Stimulated activated CD4-positive, alpha-beta T cell treated with anti-CD3 and anti-CD28 coated beads, Interleukin-1b, Interleukin-23, amount 100 ng/mL, for 48 hours (primary cell): Measurements from ENCODE around the gene NR2F6.
"Not testable (repeated sequence)": the region's sequence is repeated elsewhere in the genome, so short reads cannot be mapped to it uniquely, and the experiment has no call there.

Source experiments
- DNase-seq: peaks from one replicate; pipeline ENCODE4 v3.0.0-alpha.2; 2020

The NR2F6 gene

GRCh38 chr19:17209126-17210036 lies 36.3 kb downstream of the NR2F6 start:
- DNase-seq: peak; percentile 65

GRCh38 chr19:17206736-17207581 lies 38.8 kb downstream of the NR2F6 start:
- DNase-seq: no peak

DNA sequence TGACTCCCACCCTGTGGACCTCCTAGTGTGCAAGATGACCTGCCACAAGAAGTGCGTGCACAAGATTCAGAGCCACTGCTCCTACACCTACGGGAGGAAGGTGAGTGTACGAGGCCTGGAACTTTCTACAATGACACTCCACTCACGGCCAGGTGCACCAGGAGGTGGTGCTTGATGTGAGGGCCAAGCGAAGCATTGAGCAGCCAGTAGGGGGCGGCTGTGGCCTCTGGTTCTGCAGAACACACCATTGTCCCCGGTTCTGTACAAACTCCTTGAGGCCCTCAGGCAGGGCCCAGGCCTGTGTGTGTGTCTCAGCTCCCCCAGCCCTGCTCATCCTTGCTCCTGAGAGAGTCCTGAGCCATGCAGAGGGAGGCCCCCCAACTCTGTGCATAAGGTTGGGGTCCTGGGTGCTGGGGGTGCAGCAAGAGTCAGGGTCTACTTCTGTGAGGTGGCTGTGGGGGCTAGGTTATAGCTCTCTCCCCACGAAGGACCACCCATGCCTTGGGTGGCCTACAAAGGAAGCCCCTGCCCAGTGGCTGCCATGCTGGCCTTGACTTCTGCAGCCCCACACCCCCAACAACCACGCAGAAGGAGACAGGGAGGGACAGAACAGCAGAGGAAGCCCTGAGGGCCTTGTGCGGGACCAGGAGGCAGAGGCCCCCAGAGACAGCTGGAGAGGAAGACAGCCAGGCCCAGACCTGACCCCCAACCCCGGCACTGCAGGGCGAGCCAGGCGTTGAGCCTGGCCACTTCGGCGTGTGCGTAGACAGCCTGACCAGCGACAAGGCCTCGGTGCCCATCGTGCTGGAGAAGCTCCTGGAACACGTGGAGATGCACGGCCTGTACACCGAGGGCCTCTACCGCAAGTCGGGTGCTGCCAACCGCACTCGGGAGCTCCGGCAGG lies 40.2 kb downstream of the NR2F6 start:
- DNase-seq: peak; percentile 59

DNA sequence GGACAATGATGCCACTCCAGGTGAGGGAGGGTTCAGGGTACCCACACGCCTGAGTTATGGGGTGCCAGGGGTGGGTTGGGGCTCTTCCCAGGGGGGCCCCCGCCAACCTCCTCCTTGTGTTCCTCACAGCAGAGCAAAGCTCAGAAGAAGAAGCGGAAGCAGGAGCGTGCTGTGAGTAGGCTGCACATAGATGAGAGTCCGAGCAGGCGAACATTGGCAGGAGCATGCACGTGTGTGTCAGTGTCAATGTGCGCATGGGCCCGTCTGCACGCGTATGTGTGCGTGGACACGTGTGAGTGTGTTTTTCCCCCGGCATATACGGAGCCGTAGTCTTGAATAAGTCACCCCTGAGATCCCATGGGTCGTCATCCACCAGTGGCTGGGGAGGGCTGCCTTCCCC lies 43.0 kb downstream of the NR2F6 start:
- no peak for DNase-seq

DNA sequence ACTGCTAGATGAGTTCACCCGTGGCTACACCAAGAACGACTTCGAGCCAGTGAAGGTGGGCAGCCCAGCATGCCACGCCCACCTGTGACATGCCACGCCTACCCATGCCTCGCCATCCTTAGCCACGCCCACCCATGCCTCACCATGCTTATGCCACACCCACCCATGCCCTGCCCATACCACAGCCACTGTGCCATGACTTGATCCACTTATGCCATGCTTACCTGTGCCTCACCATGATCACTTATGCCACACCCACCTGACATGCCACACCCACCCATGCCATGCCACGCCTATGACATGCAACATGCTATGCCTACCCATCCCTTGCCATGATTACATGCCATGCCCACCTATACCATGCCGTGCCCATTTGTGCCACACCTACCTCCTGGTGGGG lies 43.5 kb downstream of the NR2F6 start:
- peak; percentile 44 for DNase-seq

GRCh38 chr19:17200408-17201079 lies 45.2 kb downstream of the NR2F6 start:
- DNase-seq: no peak

- DNase-seq: no peak
Observed at GRCh38 chr19:17197666-17198065, 48.1 kb downstream of the NR2F6 start.

DNA sequence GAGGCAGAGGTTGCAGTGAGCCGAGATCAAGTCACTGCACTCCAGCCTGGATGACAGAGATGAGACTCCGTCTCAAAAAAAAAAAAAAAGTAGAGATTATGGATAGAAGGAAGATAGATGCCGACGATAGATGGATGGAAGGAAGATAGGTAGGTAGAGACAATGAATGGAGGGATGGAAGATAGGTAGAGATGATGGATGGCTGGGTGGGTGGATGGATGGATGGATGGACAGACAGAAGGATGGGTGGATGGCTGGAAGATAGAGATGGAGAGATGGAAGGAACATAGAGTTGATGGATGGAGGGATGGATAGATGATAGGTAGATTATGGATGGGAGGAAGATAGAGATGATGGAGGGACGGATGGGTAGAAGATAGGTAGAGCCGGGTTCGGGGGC lies 49.1 kb downstream of the NR2F6 start:
- no peak for DNase-seq

DNA sequence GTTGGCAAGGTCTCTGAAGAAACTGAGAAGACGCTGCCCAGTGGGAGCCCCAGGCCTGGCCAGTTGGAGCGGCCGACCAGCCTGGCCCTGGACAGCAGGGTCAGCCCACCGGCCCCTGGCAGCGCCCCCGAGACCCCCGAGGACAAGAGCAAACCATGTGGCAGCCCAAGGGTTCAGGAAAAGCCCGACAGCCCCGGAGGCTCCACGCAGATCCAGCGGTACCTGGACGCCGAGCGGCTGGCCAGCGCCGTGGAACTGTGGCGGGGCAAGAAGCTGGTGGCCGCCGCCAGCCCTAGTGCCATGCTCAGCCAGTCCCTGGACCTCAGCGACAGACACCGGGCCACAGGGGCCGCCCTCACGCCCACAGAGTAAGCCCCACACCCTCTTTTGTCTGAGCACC lies 50.6 kb downstream of the NR2F6 start:
- DNase-seq: no peak

DNA sequence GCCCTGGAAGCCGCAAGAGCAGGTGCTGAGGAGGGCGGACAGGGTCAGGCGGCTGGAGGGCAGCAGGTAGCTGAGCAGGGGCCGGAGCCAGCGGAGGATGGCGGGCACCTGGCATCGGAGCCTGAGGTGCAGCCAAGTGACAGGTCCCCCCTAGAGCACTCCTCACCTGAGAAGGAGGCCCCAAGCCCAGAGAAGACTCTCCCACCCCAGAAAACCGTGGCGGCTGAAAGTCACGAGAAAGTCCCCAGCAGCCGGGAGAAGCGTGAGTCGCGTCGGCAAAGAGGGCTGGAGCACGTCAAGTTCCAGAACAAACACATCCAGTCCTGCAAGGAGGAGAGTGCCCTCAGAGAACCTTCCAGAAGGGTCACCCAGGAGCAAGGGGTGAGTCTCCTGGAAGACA lies 51.1 kb downstream of the NR2F6 start:
- DNase-seq: no peak

GRCh38 chr19:17192751-17193150 lies 53.0 kb downstream of the NR2F6 start:
- DNase-seq: no peak

DNA sequence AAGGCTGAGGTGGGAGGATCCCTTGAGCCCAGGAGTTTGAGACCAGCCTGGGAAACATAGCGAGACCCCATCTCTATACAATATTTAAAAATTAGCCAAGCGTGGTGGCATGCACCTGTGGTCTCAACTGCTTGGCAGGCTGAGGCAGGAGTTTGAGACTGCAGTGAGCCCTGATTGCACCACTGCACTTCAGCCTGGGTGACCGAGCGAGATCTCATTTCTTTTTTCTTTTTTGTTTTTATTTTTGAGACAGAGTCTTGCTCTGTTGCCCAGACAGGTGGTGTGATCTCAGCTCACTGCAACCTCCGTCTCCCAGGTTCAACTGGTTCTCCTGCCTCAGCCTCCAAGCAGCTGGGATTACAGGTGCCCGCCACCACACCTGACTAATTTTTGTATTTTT lies 54.0 kb downstream of the NR2F6 start:
- DNase-seq: not testable (repeated sequence)

GRCh38 chr19:17185590-17185989 lies 60.1 kb downstream of the NR2F6 start:
- DNase-seq: no peak

DNA sequence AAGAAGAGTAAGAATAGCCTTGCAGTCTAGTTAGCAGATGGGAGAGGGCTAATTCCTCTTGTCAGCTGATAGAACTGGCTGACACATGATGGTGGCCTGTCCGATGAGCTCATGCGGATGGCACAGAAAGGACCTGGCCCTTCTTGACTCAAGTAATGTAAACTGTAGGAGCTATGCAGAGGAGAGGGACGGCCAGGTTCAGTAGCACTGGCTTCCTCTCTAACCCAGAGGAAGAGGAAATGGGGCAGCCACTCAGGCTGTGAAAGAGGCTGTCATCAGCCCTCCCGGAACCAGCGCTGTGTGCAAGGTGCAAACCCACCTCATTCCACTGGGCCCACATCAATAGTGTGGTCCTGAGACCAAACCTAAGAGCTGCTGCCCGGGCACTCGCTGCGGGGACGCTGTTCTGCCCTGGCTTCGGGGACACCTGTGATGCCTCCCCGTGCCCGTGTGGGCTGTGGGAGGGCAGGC lies 61.3 kb downstream of the NR2F6 start:
- DNase-seq: peak; percentile 33

DNA sequence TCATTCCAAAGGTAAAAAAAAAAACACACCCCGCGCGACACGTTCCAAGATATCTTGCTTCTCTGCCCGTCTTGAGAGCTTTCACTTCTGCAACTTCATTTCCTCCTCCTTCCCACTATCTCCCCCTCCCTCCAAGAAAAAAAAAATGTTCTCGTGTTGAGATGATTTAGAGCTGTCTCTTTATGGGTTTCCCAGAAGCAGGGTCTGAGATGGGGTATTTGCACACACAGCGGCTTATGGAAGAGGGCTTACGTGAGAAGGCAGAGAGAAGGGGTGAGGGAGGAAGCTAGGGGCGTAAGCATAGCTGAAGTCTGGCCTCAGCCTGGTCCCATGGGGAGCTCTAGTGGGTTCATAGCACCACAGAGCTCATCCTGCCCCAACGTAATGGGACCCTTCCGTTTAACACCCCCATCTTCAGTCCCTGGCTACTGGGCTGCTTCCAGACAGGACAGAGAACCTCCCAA lies 61.8 kb downstream of the NR2F6 start:
- no peak for DNase-seq

GRCh38 chr19:17183271-17183761 lies 62.4 kb downstream of the NR2F6 start:
- DNase-seq: peak; percentile 22
